IPS-18c (cell line): ENCODE results near the gene ACSL1.
"Not testable (repeated sequence)": the region's sequence is repeated elsewhere in the genome, so short reads cannot be mapped to it uniquely, and the experiment has no call there.

Experiments used
- H3K4me3 ChIP-seq: 2 replicates; pipeline ENCODE4 v1.7.0; 2013; ENCODE audit warnings: low read depth, mild to moderate bottlenecking, low read length, moderate library complexity; ENCODE audit not compliant: insufficient read depth
- H3K9me3 ChIP-seq: one replicate; pipeline ENCODE4 v1.6.1; 2013; ENCODE audit warnings: mild to moderate bottlenecking, low read length, moderate library complexity; ENCODE audit not compliant: control insufficient read depth, insufficient read depth

ACSL1 gene

DNA sequence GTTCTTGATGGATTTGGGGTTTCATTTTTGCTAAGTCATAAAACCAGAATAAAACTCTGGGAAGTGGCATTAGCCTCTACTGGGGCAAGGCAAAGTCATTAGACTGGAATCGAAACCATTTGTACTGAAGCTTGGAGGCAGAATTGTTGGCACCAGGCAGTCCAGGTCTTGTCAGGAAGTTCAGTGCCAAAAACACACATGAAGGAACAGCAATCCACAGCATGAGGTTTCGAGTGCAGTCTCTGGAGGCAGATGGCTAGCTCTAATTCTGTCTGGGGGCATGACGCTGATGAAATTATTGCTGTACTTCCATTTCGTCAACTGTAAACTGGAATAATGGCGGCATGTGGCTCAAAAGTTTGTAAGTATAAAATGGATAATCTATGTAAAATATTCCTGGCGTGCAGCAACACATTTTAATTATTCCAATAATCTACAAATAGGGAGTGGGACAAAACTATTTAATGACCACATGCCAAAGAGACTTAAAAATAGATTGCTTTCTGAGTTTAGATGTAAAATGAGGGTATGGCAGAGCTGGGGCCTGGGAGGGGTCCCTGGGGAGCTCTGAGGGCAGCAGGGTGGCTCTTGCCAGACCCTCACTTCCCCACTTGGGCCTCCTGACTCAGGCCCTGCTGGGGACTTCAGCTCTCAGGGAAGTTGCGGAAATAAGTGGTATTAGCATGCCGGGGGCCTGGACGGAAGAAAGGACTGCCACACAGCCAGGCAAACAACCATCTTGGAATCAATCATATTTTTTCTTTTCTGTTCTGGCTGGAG lies 73.1 kb downstream of the ACSL1 start:
- Histone ChIP-seq H3K9me3 (no peaks in the 10 kb centered on the region), H3K4me3 (no peak overlapping the region)

DNA sequence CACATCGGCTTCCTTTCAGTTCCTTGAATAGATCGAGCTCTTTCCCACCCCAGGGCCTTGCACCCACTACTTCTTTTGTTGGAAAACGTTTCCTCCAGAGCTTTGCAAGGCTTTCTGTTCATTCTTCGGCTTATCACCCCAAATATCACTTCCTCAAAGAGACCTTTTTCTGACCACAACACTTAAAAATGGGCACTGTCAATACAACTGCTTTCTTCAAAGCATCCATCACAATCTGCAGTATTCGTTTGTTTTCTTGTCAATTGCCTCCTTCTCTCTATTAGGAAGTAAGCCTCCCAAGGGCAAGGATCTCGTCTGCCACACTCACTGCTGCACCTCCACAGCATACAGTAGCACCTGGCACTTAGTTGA lies 74.2 kb downstream of the ACSL1 start:
- Histone ChIP-seq H3K4me3 (no peak overlapping the region), H3K9me3 (no peaks in the 10 kb centered on the region)

- Histone ChIP-seq H3K9me3 (no peaks in the 10 kb centered on the region), H3K4me3 (no peak overlapping the region)
Measured at GRCh38 chr4:184750926-184751584, 74.7 kb downstream of the ACSL1 start.

DNA sequence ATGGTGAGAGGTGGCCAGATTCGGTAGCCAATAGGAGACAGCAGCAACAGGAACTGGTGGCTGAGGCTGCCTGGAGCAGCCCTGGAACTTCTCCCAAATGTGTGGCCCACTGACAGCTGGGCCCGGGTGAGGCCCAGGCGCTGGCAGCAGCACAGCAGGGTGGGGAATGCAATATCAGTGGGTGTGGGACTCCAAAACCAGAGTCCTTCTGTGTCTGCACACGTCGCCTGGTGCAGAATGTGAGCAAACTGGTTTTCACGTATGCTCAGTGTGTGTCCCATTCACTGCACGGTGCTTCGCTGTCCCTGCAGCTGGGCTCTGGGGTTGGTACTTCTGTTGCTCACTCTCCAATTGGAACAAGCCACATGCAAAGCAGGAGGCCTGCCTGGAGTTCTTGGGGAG lies 77.5 kb downstream of the ACSL1 start:
- Histone ChIP-seq H3K4me3 (no peak overlapping the region), H3K9me3 (no peaks in the 10 kb centered on the region)

- H3K4me3 ChIP-seq: no peak overlapping the region
Measured at GRCh38 chr4:184747034-184747830, 78.5 kb downstream of the ACSL1 start.

GRCh38 chr4:184745831-184746795 lies 79.7 kb downstream of the ACSL1 start:
- Histone ChIP-seq H3K9me3 (no peaks in the 10 kb centered on the region), H3K4me3 (no peak overlapping the region)

More at GRCh38 chr4:184747034-184747830, 78.5 kb downstream of the ACSL1 start:
- H3K9me3 ChIP-seq: no peaks in the 10 kb centered on the region

DNA sequence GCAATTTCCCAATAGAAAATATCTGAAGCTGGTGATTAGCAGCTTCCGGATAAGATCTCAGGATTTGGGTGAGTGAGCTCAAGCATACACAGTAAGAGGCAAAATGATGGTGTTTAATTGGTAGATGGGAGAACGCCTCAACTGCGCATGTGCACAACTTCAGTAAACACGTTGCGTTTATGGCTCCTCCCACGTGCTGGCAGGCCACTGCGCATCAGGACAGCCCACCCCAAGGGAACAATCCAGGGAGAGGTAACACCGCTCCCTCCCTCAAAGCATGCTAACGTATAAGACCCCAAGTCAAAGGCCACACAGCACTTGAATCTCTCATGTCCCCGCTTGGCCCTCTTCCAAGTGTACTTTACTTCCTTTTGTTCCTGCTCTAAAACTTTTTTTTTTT lies 81.5 kb downstream of the ACSL1 start:
- H3K4me3 ChIP-seq: no peak overlapping the region
- peaks cover 4% of the 10 kb centered on the region for H3K9me3 ChIP-seq

GRCh38 chr4:184743650-184744049 lies 82.1 kb downstream of the ACSL1 start:
- peaks cover 4% of the 10 kb centered on the region for H3K9me3 ChIP-seq
- no peak overlapping the region for H3K4me3 ChIP-seq

DNA sequence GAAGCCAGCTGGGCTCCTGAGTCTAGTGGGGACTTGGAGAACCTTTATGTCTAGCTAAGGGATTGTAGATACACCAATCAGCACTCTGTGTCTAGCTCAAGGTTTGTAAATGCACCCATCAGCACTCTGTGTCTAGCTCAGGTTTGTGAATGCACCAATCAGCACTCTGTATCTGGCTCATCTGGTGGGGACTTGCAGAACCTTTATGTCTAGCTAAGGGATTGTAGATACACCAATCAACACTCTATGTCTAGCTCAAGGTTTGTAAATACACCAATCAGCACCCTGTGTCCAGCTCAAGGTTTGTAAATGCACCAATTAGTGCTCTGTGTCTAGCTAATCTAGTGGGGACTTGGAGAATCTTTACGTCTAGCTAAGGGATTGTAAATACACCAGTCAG lies 84.1 kb downstream of the ACSL1 start:
- not testable (repeated sequence) for H3K4me3 ChIP-seq

DNA sequence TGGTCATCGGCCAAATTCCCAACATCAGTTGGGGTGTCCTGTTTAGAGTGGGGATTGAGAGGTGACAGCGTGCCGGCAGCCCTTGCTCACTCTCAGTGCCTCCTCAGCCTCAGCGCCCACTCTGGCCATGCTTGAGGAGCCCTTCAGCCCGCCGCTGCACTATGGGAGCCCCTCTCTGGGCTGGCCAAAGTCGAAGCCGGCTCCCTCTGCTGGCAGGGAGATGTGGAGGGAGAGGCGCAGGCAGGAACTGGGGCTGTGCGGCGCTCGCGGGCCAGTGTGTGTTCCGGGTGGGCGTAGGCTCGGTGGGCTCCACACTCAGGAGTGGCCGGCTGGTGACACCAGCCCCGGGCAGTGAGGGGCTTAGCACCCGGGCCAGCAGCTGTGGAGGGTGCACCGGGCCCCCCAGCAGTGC lies 84.8 kb downstream of the ACSL1 start:
- Histone ChIP-seq H3K9me3 (peaks cover 4% of the 10 kb centered on the region), H3K4me3 (no peak overlapping the region)

More for the DNA sequence above, 84.1 kb downstream of the ACSL1 start:
- H3K9me3 ChIP-seq: not testable (repeated sequence)

DNA sequence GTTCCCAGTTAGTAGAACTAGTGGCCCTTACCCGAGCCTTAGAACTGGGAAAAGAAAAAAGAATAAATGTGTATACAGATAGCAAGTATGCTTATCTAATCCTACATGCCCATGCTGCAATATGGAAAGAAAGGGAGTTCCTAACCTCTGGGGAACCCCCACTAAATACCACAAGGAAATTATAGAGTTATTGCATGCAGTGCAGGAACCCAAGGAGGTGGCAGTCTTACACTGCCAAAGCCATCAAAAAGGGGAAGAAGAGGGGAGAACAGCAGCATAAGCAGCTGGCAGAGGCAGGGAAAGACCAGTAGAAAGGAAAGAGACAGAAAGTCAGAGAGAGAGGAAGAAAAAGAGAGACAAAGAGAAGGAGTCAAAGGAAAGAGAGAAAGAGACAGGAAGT lies 86.2 kb downstream of the ACSL1 start:
- not testable (repeated sequence) for H3K9me3 ChIP-seq, H3K4me3 ChIP-seq

GRCh38 chr4:184734758-184735157 lies 91.0 kb downstream of the ACSL1 start:
- Histone ChIP-seq H3K4me3 (no peak overlapping the region; the same call in 1 of the 2 replicates), H3K9me3 (peaks cover 4% of the 10 kb centered on the region)

DNA sequence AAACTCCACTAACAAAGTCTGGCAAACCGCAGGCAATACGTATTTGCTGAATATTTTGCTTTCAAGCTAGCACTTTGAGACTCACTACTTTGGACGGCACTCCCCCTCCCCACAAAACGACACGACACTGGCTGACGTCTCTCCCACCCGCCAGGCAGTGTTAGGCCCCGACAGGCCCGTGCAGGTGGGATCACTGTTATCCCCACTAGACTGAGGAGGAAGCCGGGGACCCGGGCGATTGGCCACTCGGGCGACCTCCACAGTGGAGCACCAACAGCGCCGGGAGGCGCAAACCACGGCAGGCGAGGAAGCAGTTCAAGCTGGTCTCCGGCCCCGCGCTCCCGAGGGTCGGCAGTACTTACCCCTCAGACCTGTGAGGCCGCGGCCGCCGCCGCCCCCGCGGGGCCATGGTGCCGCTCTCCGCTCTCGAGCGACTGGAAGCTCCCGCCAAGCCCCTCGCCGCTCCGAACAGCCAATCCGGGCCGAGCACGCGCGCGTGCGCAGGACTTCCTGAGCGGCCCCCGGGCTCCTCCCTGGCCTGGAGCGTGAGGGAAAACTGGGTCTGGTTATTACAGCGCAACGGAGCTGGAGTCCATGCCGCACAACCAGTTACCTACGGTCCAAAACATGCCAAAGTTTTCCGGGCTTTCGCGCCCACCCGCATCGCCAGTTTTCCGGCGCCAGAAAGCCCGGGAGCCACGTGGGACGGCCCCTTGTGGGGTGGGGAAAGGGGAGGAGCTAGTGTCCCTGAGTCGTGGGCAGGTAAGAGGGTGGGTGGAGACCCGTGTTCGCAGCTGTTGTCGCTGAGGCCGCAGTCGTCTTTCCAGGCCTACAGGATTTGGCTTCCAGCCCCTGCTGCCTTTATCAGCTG lies 91.9 kb downstream of the ACSL1 start, which contains the start of gene CENPU:
Gene CENPU (minus strand): TSS at position 443 of the 871 bp plus-strand sequence. CDS start 34 bp downstream, at position 409.
- Histone ChIP-seq H3K9me3 (no peaks in the 10 kb centered on the region), H3K4me3 (peak within 1 kb of the TSS; percentile 64)

DNA sequence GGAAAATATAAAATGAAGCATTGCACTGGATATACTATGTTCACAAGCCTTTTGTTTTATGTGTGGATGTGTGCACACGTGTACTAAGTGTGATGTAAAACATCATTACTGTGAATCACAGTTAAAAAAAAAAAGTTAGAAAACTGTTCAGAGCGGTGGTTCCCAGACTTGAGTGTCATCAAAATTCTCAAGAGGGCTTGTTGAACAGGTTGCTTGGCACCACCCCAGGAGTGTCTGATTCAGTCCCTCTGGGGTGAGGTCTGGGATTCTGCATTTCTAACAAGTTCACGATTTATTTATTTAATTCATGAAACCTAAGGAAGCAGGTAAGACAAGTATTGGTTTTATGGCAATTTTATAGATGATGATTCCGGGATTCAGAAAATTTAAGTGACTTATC lies 93.6 kb downstream of the ACSL1 start:
- no peaks in the 10 kb centered on the region for H3K9me3 ChIP-seq
- H3K4me3 ChIP-seq: no peak overlapping the region; the same call in 1 of the 2 replicates

DNA sequence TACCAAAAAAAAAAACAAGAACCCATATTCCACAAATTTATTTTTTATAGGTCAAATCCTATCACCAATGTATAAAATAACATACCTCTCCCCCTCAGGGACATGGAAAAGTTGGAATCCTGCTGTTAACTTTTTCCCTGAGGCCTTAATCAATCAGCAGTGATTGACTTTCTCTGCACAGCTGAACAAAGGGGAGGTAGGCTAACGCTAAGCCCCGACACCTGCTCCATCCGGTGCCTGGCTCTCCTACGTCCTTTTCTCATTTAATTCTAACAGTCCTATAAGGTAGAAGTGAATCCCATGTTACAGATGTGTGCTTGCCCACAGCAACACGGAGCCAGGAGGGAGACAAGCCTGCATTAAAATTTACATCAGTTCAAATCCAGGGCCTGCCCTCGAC lies 94.7 kb downstream of the ACSL1 start:
- H3K4me3 ChIP-seq: no peak overlapping the region
- no peaks in the 10 kb centered on the region for H3K9me3 ChIP-seq

DNA sequence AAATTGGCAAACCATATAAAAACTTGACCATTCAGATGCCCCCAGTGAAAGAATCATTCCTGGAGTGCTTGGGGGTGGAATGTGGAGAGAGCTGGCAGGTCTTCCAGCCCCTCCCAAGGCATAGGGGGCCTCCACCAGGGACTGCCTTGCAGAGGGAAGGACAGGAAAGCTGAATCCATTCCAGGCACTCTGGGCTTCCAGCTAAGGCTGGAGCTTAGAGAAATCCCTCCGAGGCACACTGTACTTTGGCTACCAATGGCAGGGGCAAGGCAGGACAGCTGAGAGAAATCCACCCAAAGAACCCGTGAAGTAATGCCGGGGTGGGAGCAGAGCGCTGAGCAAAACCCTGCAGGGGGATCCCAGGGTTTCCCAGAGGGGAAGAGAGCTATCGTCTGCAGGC lies 95.8 kb downstream of the ACSL1 start:
- no peak overlapping the region for H3K4me3 ChIP-seq
- no peaks in the 10 kb centered on the region for H3K9me3 ChIP-seq
